GM12878 (cell line): ENCODE data around the gene SH3BP1. TPM values are rescaled to one million over a fixed set of nuclear protein-coding genes. Genes with fewer than 3 reads are reported as not detected.
A peak's percentile ranks its signal among the peaks of the same experiment; 100 is the strongest.

ENCODE experiments used
- ASH2L ChIP-seq: fragments of 300-600, 200-600 bp; sonication (generic); IDR thresholded peaks from 2 replicates; pipeline ENCODE4 v1.6.1; 2017; ENCODE audit warnings: low read depth, mild to moderate bottlenecking, borderline replicate concordance
- CBX5 ChIP-seq: sonication (generic); IDR thresholded peaks from 2 replicates; pipeline ENCODE4 v1.6.1; 2016; ENCODE audit warnings: low read depth, moderate library complexity, mild to moderate bottlenecking, inconsistent platforms
- GATAD2B ChIP-seq: fragments of 450-650 bp; conservative IDR thresholded peaks from 2 replicates; pipeline ENCODE4 v1.6.1; 2017; ENCODE audit warnings: low read depth, mild to moderate bottlenecking, moderate library complexity
- MTA3 ChIP-seq: IDR thresholded peaks from 2 replicates; pipeline ENCODE4 v1.6.1; 2012; ENCODE audit warnings: low read length, inconsistent platforms, borderline replicate concordance
- MYC ChIP-seq: IDR thresholded peaks from 2 replicates; pipeline ENCODE4 v1.6.1; 2011; ENCODE audit warnings: mild to moderate bottlenecking, low read length, moderate library complexity, inconsistent platforms; ENCODE audit not compliant: insufficient read depth, insufficient replicate concordance, insufficient read length, severe bottlenecking
- NKRF ChIP-seq: fragments of 450-650 bp; conservative IDR thresholded peaks from 2 replicates; pipeline ENCODE4 v1.6.1; 2017; ENCODE audit warnings: mild to moderate bottlenecking, moderate library complexity
- PKNOX1 ChIP-seq: fragments of 450-650 bp; IDR thresholded peaks from 2 replicates; pipeline ENCODE4 v1.6.1; 2016; ENCODE audit warnings: mild to moderate bottlenecking
- SMARCA5 ChIP-seq: fragments of 450-650 bp; IDR thresholded peaks from 2 replicates; pipeline ENCODE4 v1.6.1; 2017; ENCODE audit warnings: mild to moderate bottlenecking
- SMC3 ChIP-seq: IDR thresholded peaks from 2 replicates; pipeline ENCODE4 v1.6.1; 2011; ENCODE audit warnings: low read length, improper control_type of control experiment, borderline replicate concordance
- SRF ChIP-seq, 2 experiments: IDR thresholded peaks; 2 replicates each; pipeline ENCODE4 v1.6.1; 2011; ENCODE audit warnings: low read depth in 2 of 2, low read length in 2 of 2, mild to moderate bottlenecking in 1 of 2, moderate library complexity in 1 of 2
- TCF12 ChIP-seq: IDR thresholded peaks from 2 replicates; pipeline ENCODE4 v1.6.1; 2011; ENCODE audit warnings: low read depth, mild to moderate bottlenecking, low read length
- ZNF217 ChIP-seq: fragments of 450-650 bp; IDR thresholded peaks from 2 replicates; pipeline ENCODE4 v1.6.1; 2017; ENCODE audit warnings: antibody characterized with exemption, mild to moderate bottlenecking
- ZNF24 ChIP-seq: fragments of 450-650 bp; IDR thresholded peaks from 2 replicates; pipeline ENCODE4 v1.6.1; 2017; ENCODE audit warnings: antibody characterized with exemption, mild to moderate bottlenecking
- polyA plus RNA-seq, 11 experiments: library from polyadenylated mRNA; depleted of rRNA in 4 of 11; unstranded in 6 of 11; stranded (reverse) in 5 of 11; fragments of >200 nt; fragmentation: Nextera tagmentation in 4 of 11; fragmentation: Illumina TruSeq in 1 of 11; extraction: Ambion mirVana in 4 of 11; extraction: Trizol in 1 of 11; gene quantifications; 1 replicate in 1 of 11; 2 replicates in 10 of 11; pipeline versions ENCODE4 v1.2.1 to v1.2.3, GENCODE V29; 2011 to 2016; ENCODE audit warnings: inconsistent platforms in 2 of 11, missing spikeins in 2 of 11, low read depth in 1 of 11
- total RNA-seq, 4 experiments: library from RNA; depleted of rRNA in 3 of 4; stranded (reverse); fragments of >200 nt in 3 of 4; fragmentation: Illumina TruSeq in 1 of 4; extraction: Trizol in 1 of 4; gene quantifications; 2 replicates each; pipeline versions ENCODE4 v1.2.1 to v1.2.3, GENCODE V29; 2013 to 2021
- TF ChIP-seq, protein P1 (sequence below): fragments of 450-650 bp; IDR thresholded peaks from 2 replicates; pipeline ENCODE4 v1.6.1; 2018; ENCODE audit warnings: borderline replicate concordance, mild to moderate bottlenecking; ENCODE audit not compliant: partially characterized antibody
- TF ChIP-seq, protein P2 (sequence below): fragments of 450-650 bp; IDR thresholded peaks from 2 replicates; pipeline ENCODE4 v1.6.1; 2017; ENCODE audit warnings: mild to moderate bottlenecking, low read depth, inconsistent platforms; ENCODE audit not compliant: poor library complexity, severe bottlenecking
- TF ChIP-seq, protein P3 (sequence below): fragments of 150-350 bp; IDR thresholded peaks from 2 replicates; pipeline ENCODE4 v1.6.1; 2014; ENCODE audit warnings: mild to moderate bottlenecking, low read depth, low read length

Gene SH3BP1
- total and polyA plus RNA-seq, 10 of the 15 experiments (the other 5 are each of a cell fraction or from before 2014, with no cell fraction given), result 0.29 to 70.5 (median 22.5) TPM

DNA sequence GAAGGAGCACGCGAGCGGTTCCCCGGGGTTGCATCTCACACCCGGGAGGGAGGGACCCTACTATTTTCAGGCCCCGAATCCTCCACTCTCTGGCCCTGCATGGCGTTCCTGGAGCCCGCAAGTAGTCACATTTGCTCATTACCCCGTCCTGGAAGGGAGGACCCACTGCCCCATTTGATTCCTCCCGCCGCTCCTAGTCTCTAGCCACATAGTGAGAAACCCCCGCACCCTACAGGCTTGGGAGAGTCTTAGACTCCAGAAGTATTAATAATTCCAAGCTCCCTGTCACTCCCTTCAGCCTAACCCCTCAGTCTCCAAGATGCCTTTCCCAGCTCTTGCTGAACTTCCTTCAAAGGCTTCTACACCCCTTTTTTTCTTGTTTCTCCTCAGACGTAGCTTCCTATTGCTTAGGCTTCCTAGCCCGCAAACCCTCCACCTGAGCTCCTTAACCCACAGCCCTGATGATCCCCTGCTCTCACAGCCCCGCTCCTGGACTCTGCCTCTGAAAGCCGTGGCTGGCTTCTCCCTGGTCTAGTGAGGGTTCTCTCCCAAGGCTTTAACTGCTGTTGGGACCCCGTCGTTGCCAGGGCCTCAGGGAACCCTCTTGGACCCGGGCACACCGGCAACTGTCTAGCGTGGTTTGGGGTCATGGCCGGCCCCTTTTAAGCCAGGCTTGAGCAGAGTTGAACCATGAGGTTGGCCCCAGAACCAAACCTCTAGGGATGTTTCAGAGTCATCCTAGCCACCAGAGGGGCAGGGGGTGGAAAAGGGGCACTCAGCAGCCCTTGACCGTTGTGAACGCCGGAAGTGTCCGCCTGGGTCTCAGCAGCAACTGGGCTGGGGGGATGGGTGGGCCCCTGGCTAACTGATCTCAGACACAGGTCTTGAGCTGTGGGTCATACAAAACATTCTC is 30.0 kb upstream of the SH3BP1 start (continued):
- TF ChIP-seq, protein P1, sequence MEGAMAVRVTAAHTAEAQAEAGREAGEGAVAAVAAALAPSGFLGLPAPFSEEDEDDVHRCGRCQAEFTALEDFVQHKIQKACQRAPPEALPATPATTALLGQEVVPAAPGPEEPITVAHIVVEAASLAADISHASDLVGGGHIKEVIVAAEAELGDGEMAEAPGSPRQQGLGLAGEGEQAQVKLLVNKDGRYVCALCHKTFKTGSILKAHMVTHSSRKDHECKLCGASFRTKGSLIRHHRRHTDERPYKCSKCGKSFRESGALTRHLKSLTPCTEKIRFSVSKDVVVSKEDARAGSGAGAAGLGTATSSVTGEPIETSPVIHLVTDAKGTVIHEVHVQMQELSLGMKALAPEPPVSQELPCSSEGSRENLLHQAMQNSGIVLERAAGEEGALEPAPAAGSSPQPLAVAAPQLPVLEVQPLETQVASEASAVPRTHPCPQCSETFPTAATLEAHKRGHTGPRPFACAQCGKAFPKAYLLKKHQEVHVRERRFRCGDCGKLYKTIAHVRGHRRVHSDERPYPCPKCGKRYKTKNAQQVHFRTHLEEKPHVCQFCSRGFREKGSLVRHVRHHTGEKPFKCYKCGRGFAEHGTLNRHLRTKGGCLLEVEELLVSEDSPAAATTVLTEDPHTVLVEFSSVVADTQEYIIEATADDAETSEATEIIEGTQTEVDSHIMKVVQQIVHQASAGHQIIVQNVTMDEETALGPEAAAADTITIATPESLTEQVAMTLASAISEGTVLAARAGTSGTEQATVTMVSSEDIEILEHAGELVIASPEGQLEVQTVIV, result no peak
- TF ChIP-seq SRF (IDR thresholded peaks at IDR 0.05; ENCODE audit: low read depth in 2 of 2, low read length in 2 of 2) (no peak), PKNOX1 (no peak), NKRF (no peak), SMC3 (no peak), ZNF24 (no peak), ASH2L (no peak), MTA3 (peak; percentile 74; the same call in 1 of the 2 replicates), TCF12 (0 out of 2 replicates have a peak, but pooled peaks have one; percentile 6), MYC (no peak), SMARCA5 (no peak), GATAD2B (peak; percentile 14; the same call in 1 of the 2 replicates), ZNF217 (no peak), CBX5 (no peak)
- TF ChIP-seq, protein P2, sequence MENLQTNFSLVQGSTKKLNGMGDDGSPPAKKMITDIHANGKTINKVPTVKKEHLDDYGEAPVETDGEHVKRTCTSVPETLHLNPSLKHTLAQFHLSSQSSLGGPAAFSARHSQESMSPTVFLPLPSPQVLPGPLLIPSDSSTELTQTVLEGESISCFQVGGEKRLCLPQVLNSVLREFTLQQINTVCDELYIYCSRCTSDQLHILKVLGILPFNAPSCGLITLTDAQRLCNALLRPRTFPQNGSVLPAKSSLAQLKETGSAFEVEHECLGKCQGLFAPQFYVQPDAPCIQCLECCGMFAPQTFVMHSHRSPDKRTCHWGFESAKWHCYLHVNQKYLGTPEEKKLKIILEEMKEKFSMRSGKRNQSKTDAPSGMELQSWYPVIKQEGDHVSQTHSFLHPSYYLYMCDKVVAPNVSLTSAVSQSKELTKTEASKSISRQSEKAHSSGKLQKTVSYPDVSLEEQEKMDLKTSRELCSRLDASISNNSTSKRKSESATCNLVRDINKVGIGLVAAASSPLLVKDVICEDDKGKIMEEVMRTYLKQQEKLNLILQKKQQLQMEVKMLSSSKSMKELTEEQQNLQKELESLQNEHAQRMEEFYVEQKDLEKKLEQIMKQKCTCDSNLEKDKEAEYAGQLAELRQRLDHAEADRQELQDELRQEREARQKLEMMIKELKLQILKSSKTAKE, result no peak
- TF ChIP-seq, protein P3, sequence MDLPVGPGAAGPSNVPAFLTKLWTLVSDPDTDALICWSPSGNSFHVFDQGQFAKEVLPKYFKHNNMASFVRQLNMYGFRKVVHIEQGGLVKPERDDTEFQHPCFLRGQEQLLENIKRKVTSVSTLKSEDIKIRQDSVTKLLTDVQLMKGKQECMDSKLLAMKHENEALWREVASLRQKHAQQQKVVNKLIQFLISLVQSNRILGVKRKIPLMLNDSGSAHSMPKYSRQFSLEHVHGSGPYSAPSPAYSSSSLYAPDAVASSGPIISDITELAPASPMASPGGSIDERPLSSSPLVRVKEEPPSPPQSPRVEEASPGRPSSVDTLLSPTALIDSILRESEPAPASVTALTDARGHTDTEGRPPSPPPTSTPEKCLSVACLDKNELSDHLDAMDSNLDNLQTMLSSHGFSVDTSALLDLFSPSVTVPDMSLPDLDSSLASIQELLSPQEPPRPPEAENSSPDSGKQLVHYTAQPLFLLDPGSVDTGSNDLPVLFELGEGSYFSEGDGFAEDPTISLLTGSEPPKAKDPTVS, result no peak
